HCT116 (cell line): ENCODE measurements around the gene SH3GL2. TPM values are rescaled to one million over a fixed set of nuclear protein-coding genes. Genes with fewer than 3 reads are reported as not detected.

Experiments used
- ATAC-seq: fragments of 200-7000 bp; cut with Tn5 transposase; 2 replicates; pipeline ENCODE4 v1.9.1; 2020; ENCODE audit warnings: mild to moderate bottlenecking, moderate library complexity
- BruUV-seq: library from RNA; stranded (reverse); fragments of 400-500 nt; replicated peaks from 2 replicates; lab custom pipeline; 2021; lab: Mats Ljungman, UMichigan
- CTCF ChIA-PET: fragments of 300-600 bp; sonication (Branson Sonifier 250); formaldehyde crosslinking; loops from one replicate; lab custom pipeline; 2021; ENCODE audit warnings: antibody characterized with exemption; lab: Charles Lee
- POLR2A ChIA-PET: fragments of 300-600, 350-600 bp; sonication (Branson Sonifier 250); formaldehyde crosslinking; loops from one replicate; lab custom pipeline; 2021; ENCODE audit warnings: antibody characterized with exemption; lab: Charles Lee
- RAD21 ChIA-PET, 2 experiments: fragments of 300-600 bp; sonication (Branson Sonifier 250); formaldehyde crosslinking; loops; one replicate each; lab custom pipeline; 2023; ENCODE audit warnings: low total read pairs in 2 of 2; ENCODE audit not compliant: uncharacterized antibody in 2 of 2, unreplicated experiment in 2 of 2, low non-redundant PET in 1 of 2; lab: Charles Lee
- DNase-seq: peaks from one replicate; pipeline ENCODE4 v3.0.0-alpha.2; 2010; ENCODE audit warnings: low read depth, low spot score
- H2AFZ ChIP-seq: fragments of 200-600 bp; shearing (Covaris generic), sonication (generic); 2 replicates; pipeline ENCODE4 v1.6.1; 2017; ENCODE audit warnings: low read depth, mixed run types, mixed read lengths, antibody characterized with exemption, low read length; ENCODE audit not compliant: poor library complexity, severe bottlenecking
- H3K27ac ChIP-seq: 2 replicates; pipeline ENCODE4 v1.5.1; 2012; ENCODE audit warnings: low read depth, low read length
- H3K27me3 ChIP-seq: fragments of 200-600 bp; sonication (generic); 2 replicates; pipeline ENCODE4 v1.6.1; 2016; ENCODE audit warnings: mixed run types, low read length, mixed read lengths; ENCODE audit not compliant: insufficient read depth
- H3K36me3 ChIP-seq, 2 experiments: fragments of 200-500 bp in 1 of 2; fragments of 200-600 bp in 1 of 2; sonication (Bioruptor generic) in 1 of 2; sonication (generic) in 1 of 2; 2 replicates each; pipeline versions ENCODE4 v1.5.1 to v1.6.1; 2014 to 2016; ENCODE audit warnings: low read length in 2 of 2, inconsistent platforms in 1 of 2, mixed read lengths in 1 of 2, mixed run types in 1 of 2; ENCODE audit not compliant: insufficient read depth in 2 of 2, control insufficient read depth in 1 of 2
- H3K4me1 ChIP-seq, 2 experiments: fragments of 200-600 bp in 1 of 2; sonication (generic) in 1 of 2; 2 replicates each; pipeline versions ENCODE4 v1.5.1 to v1.6.1; 2012 to 2017; ENCODE audit warnings: low read length in 2 of 2, inconsistent platforms in 1 of 2, mild to moderate bottlenecking in 1 of 2, mixed read lengths in 1 of 2, mixed run types in 1 of 2, moderate library complexity in 1 of 2; ENCODE audit not compliant: insufficient read depth in 2 of 2, control insufficient read depth in 1 of 2
- H3K4me2 ChIP-seq: fragments of 200-600 bp; sonication (generic); 2 replicates; pipeline ENCODE4 v1.6.1; 2017; ENCODE audit warnings: mixed run types, low read length, mixed read lengths
- H3K4me3 ChIP-seq, 2 experiments: fragments of 200-600 bp in 1 of 2; sonication (generic) in 1 of 2; replicated peaks in 1 of 2; 2 replicates each; pipeline ENCODE4 v1.5.1; 2011 to 2016; ENCODE audit warnings: low read length in 2 of 2, control low read depth in 1 of 2, low read depth in 1 of 2, mild to moderate bottlenecking in 1 of 2, mixed read lengths in 1 of 2, mixed run types in 1 of 2
- H3K79me2 ChIP-seq: fragments of 200-600 bp; sonication (generic); 2 replicates; pipeline ENCODE4 v1.6.1; 2017; ENCODE audit warnings: mild to moderate bottlenecking, mixed run types, low read length, moderate library complexity, mixed read lengths; ENCODE audit not compliant: insufficient read depth
- H3K9ac ChIP-seq: fragments of 200-600 bp; sonication (generic); 2 replicates; pipeline ENCODE4 v1.6.1; 2016; ENCODE audit warnings: low read length, mixed read lengths
- H3K9me2 ChIP-seq: fragments of 200-600 bp; sonication (generic), shearing (Covaris generic); 2 replicates; pipeline ENCODE4 v1.6.1; 2017; ENCODE audit warnings: mixed run types, mild to moderate bottlenecking, moderate library complexity; ENCODE audit not compliant: insufficient read depth
- H3K9me3 ChIP-seq, 2 experiments: fragments of 200-500 bp in 1 of 2; fragments of 200-600 bp in 1 of 2; sonication (Bioruptor generic) in 1 of 2; sonication (generic) in 1 of 2; 2 replicates each; pipeline ENCODE4 v1.6.1; 2014 to 2017; ENCODE audit warnings: low read length in 2 of 2, mixed read lengths in 2 of 2, inconsistent platforms in 1 of 2, low read depth in 1 of 2, mild to moderate bottlenecking in 1 of 2, mixed run types in 1 of 2, moderate library complexity in 1 of 2; ENCODE audit not compliant: control insufficient read depth in 1 of 2, insufficient read depth in 1 of 2
- H4K20me1 ChIP-seq: fragments of 200-600 bp; sonication (generic), shearing (Covaris generic); 2 replicates; pipeline ENCODE4 v1.6.1; 2017; ENCODE audit warnings: mixed run types, mild to moderate bottlenecking, moderate library complexity; ENCODE audit not compliant: insufficient read depth
- CEBPB ChIP-seq: IDR thresholded peaks from 2 replicates; pipeline ENCODE4 v1.6.1; 2012; ENCODE audit warnings: low read depth
- POLR2A ChIP-seq: IDR thresholded peaks from 2 replicates; pipeline ENCODE4 v1.7.0; 2011; ENCODE audit warnings: borderline replicate concordance; ENCODE audit not compliant: insufficient read depth, insufficient read length; ENCODE audit errors: extremely low read depth
- SRF ChIP-seq: IDR thresholded peaks from 2 replicates; pipeline ENCODE4 v1.6.1; 2012; ENCODE audit warnings: low read depth
- ZFX ChIP-seq: fragments of 450-650 bp; IDR thresholded peaks from 2 replicates; pipeline ENCODE4 v1.6.1; 2017
- intact Hi-C: fragments of 100-400 bp; cut with micrococcal nuclease; formaldehyde crosslinking; loops from 2 replicates; pipeline ENCODE4 v1.10.0; 2022
- total RNA-seq: library from RNA; stranded (reverse); gene quantifications from one replicate; pipeline ENCODE4 v1.2.1, GENCODE V29; 2021; ENCODE audit not compliant: unreplicated experiment

SH3GL2 gene
- total RNA-seq, 1 experiment from 2014 or later: not detected

DNA sequence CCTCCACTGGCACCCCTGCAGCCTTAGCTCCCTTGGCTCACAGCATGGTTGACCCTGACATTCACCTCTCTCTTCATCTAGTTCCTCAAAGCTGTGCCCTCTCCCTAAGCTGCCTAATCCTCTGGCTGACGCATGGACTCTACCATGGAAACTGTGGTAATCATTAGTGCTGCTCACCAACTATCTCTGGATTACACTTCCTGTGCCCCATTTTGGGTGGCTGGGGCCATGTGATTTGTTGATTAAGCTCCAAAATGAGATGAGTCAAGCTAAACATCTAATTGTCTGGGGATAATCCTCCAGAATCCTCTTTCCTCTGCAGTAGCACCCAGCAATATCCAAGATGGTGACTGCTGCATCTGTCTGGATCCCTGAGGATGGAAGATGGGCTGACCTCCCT, 264.4 kb downstream of the SH3GL2 start:
- no peaks in the 10 kb centered on the region for H3K36me3 ChIP-seq
- no peak overlapping the region for H3K27ac ChIP-seq
- ChIA-PET RAD21 (no interaction called here), CTCF (no interaction called here), POLR2A (no interaction called here)
- intact Hi-C loops: no loop called here
- BruUV-seq: no TSS peak
- H3K4me2 ChIP-seq: no peak overlapping the region
- no peaks in the 10 kb centered on the region for H3K27me3 ChIP-seq
- no peak overlapping the region for H3K4me3 ChIP-seq
- peaks cover 0 to 10% of the 10 kb centered on the region in 2 experiments; a peak in 1 of 4 replicates for H3K9me3 ChIP-seq
- no peaks in the 10 kb centered on the region for H3K4me1 ChIP-seq
- ATAC-seq (no peak), DNase-seq (no peak)
- no peak overlapping the region for H3K9ac ChIP-seq
- no peak overlapping the region for H2AFZ ChIP-seq
- H4K20me1 ChIP-seq: no peaks in the 10 kb centered on the region
- TF ChIP-seq SRF (no peak), CEBPB (no peak), ZFX (no peak), POLR2A (no peak)
- no peaks in the 10 kb centered on the region for H3K79me2 ChIP-seq
- no peaks in the 10 kb centered on the region for H3K9me2 ChIP-seq
